HepG2 (cell line): ENCODE data around the gene AGO4. TPM values are rescaled to one million over a fixed set of nuclear protein-coding genes. Genes with fewer than 3 reads are reported as not detected.

Experiments used
- ARNTL ChIP-seq: sonication (generic); formaldehyde crosslinking; IDR thresholded peaks from 2 replicates; pipeline ENCODE4 v1.4.0; 2020; ENCODE audit warnings: mild to moderate bottlenecking, missing genetic modification reagents
- EED ChIP-seq: sonication (generic); formaldehyde crosslinking; IDR thresholded peaks from 2 replicates; pipeline ENCODE4 v1.5.0; 2020; ENCODE audit warnings: mild to moderate bottlenecking, missing genetic modification reagents
- EHMT2 ChIP-seq: fragments of 200-600 bp; sonication (generic); IDR thresholded peaks from 2 replicates; pipeline ENCODE4 v1.7.0; 2017; ENCODE audit warnings: antibody characterized with exemption, low read depth, low read length, borderline replicate concordance
- GATAD1 ChIP-seq: IDR thresholded peaks from 2 replicates; pipeline ENCODE4 v1.6.1; 2016; ENCODE audit warnings: missing genetic modification reagents, missing compliant biosample characterization
- JUN ChIP-seq: sonication (generic); formaldehyde crosslinking; IDR thresholded peaks from 2 replicates; pipeline ENCODE4 v1.4.0; 2020; ENCODE audit warnings: mild to moderate bottlenecking, missing genetic modification reagents
- NFIB ChIP-seq: sonication (generic); formaldehyde crosslinking; IDR thresholded peaks from 2 replicates; pipeline ENCODE4 v1.9.0; 2021; ENCODE audit warnings: missing genetic modification reagents, mild to moderate bottlenecking, borderline replicate concordance
- NR3C1 ChIP-seq: sonication (generic); formaldehyde crosslinking; IDR thresholded peaks from 2 replicates; pipeline ENCODE4 v1.4.0; 2020; ENCODE audit warnings: missing genetic modification reagents
- PAX8 ChIP-seq: sonication (generic); formaldehyde crosslinking; IDR thresholded peaks from 2 replicates; pipeline ENCODE4 v1.8.0; 2022; ENCODE audit warnings: mild to moderate bottlenecking, missing genetic modification reagents, borderline replicate concordance
- RFXANK ChIP-seq: IDR thresholded peaks from 2 replicates; pipeline ENCODE4 v1.6.1; 2016
- SMAD3 ChIP-seq: sonication (generic); formaldehyde crosslinking; IDR thresholded peaks from 2 replicates; pipeline ENCODE4 v1.4.0; 2020; ENCODE audit warnings: missing genetic modification reagents
- SPEN ChIP-seq: sonication (generic); formaldehyde crosslinking; IDR thresholded peaks from 2 replicates; pipeline ENCODE4 v1.5.1; 2020; ENCODE audit warnings: low read depth, mild to moderate bottlenecking, missing genetic modification reagents
- SUZ12 ChIP-seq: fragments of 150-350 bp; IDR thresholded peaks from 2 replicates; pipeline ENCODE4 v1.6.1; 2014; ENCODE audit warnings: low read depth, low read length
- TCF7L2 ChIP-seq: IDR thresholded peaks from 2 replicates; pipeline ENCODE4 v1.6.1; 2011; ENCODE audit warnings: mild to moderate bottlenecking, low read depth, low read length, moderate library complexity
- TSC22D2 ChIP-seq: sonication (generic); formaldehyde crosslinking; IDR thresholded peaks from 2 replicates; pipeline ENCODE4 v1.5.1; 2020; ENCODE audit warnings: missing genetic modification reagents, mild to moderate bottlenecking, borderline replicate concordance
- ZBTB20 ChIP-seq: sonication (generic); formaldehyde crosslinking; IDR thresholded peaks from 2 replicates; pipeline ENCODE4 v1.8.1; 2023; ENCODE audit warnings: missing genetic modification reagents, low read depth, mild to moderate bottlenecking, borderline replicate concordance
- ZBTB3 ChIP-seq: sonication (generic); formaldehyde crosslinking; IDR thresholded peaks from 2 replicates; pipeline ENCODE4 v1.4.0; 2020; ENCODE audit warnings: low read depth, mild to moderate bottlenecking, moderate library complexity, missing genetic modification reagents, borderline replicate concordance
- ZC3H13 ChIP-seq: sonication (generic); formaldehyde crosslinking; IDR thresholded peaks from 2 replicates; pipeline ENCODE4 v1.8.1; 2023; ENCODE audit warnings: mild to moderate bottlenecking, missing genetic modification reagents, moderate library complexity
- ZFP36L2 ChIP-seq: sonication (generic); formaldehyde crosslinking; IDR thresholded peaks from 2 replicates; pipeline ENCODE4 v1.4.0; 2020; ENCODE audit warnings: missing genetic modification reagents
- ZNF354B ChIP-seq: sonication (generic); formaldehyde crosslinking; IDR thresholded peaks from 2 replicates; pipeline ENCODE4 v1.8.0; 2022; ENCODE audit warnings: mild to moderate bottlenecking, missing genetic modification reagents
- ZNF414 ChIP-seq: sonication (generic); formaldehyde crosslinking; IDR thresholded peaks from 2 replicates; pipeline ENCODE4 v1.5.0; 2020; ENCODE audit warnings: missing genetic modification reagents
- ZNF44 ChIP-seq: sonication (generic); formaldehyde crosslinking; IDR thresholded peaks from 2 replicates; pipeline ENCODE4 v1.5.1; 2020; ENCODE audit warnings: mild to moderate bottlenecking, missing genetic modification reagents
- ZNF670 ChIP-seq: sonication (generic); formaldehyde crosslinking; IDR thresholded peaks from 2 replicates; pipeline ENCODE4 v1.8.0; 2022; ENCODE audit warnings: mild to moderate bottlenecking, missing genetic modification reagents, borderline replicate concordance
- polyA plus RNA-seq, 8 experiments: library from polyadenylated mRNA; depleted of rRNA in 3 of 8; stranded (reverse) in 7 of 8; unstranded in 1 of 8; fragments of >200 nt; fragmentation: Illumina TruSeq in 4 of 8; extraction: Trizol in 4 of 8; gene quantifications; 2 replicates each; pipeline versions ENCODE4 v1.2.1 to v1.2.3, GENCODE V29; 2011 to 2016; ENCODE audit warnings: low read depth in 4 of 8, missing spikeins in 1 of 8, mixed read lengths in 1 of 8; ENCODE audit not compliant: insufficient read depth in 1 of 8
- total RNA-seq, 5 experiments: library from RNA; depleted of rRNA; stranded (reverse); fragments of >200 nt; fragmentation: Illumina TruSeq; extraction: Trizol; gene quantifications; 2 replicates each; pipeline ENCODE4 v1.2.3, GENCODE V29; 2016; ENCODE audit warnings: low read depth in 1 of 5
- TF ChIP-seq, protein P1 (sequence below): sonication (generic); formaldehyde crosslinking; IDR thresholded peaks from 2 replicates; pipeline ENCODE4 v1.8.1; 2023; ENCODE audit warnings: missing genetic modification reagents, inconsistent platforms, borderline replicate concordance
- TF ChIP-seq, protein P2 (sequence below): sonication (generic); formaldehyde crosslinking; IDR thresholded peaks from 2 replicates; pipeline ENCODE4 v1.4.0; 2020; ENCODE audit warnings: missing genetic modification reagents
- TF ChIP-seq, protein P3 (sequence below): fragments of 450-650 bp; IDR thresholded peaks from 2 replicates; pipeline ENCODE4 v1.6.1; 2017; ENCODE audit warnings: mild to moderate bottlenecking
- TF ChIP-seq, protein P4 (sequence below): sonication (generic); formaldehyde crosslinking; IDR thresholded peaks from 2 replicates; pipeline ENCODE4 v1.4.0; 2020; ENCODE audit warnings: missing genetic modification reagents

AGO4 gene
- total and polyA plus RNA-seq, 2 of the 13 experiments (the other 11 are each of a cell fraction or from before 2014, with no cell fraction given), result 6.0 to 13.8 TPM

GRCh38 chr1:35882945-35883634 is 75.3 kb downstream of the AGO4 start, which contains the start of gene AGO1 (continued):
- TF ChIP-seq, protein P1, sequence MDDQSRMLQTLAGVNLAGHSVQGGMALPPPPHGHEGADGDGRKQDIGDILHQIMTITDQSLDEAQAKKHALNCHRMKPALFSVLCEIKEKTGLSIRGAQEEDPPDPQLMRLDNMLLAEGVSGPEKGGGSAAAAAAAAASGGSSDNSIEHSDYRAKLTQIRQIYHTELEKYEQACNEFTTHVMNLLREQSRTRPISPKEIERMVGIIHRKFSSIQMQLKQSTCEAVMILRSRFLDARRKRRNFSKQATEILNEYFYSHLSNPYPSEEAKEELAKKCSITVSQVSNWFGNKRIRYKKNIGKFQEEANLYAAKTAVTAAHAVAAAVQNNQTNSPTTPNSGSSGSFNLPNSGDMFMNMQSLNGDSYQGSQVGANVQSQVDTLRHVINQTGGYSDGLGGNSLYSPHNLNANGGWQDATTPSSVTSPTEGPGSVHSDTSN (CRISPR knock-in tag), result no peak
- TF ChIP-seq, protein P2, sequence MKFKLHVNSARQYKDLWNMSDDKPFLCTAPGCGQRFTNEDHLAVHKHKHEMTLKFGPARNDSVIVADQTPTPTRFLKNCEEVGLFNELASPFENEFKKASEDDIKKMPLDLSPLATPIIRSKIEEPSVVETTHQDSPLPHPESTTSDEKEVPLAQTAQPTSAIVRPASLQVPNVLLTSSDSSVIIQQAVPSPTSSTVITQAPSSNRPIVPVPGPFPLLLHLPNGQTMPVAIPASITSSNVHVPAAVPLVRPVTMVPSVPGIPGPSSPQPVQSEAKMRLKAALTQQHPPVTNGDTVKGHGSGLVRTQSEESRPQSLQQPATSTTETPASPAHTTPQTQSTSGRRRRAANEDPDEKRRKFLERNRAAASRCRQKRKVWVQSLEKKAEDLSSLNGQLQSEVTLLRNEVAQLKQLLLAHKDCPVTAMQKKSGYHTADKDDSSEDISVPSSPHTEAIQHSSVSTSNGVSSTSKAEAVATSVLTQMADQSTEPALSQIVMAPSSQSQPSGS (CRISPR knock-in tag), result no peak
- no peak for TF ChIP-seq ZNF414
- no peak for TF ChIP-seq ZBTB3 (CRISPR knock-in tag)
- no peak for TF ChIP-seq EED
- TF ChIP-seq GATAD1 (CRISPR knock-in tag), result peak; percentile 70
- TF ChIP-seq ZNF670 (CRISPR knock-in tag), result no peak
- TF ChIP-seq SUZ12, result no peak
- TF ChIP-seq EHMT2, result no peak
- TF ChIP-seq, protein P3, sequence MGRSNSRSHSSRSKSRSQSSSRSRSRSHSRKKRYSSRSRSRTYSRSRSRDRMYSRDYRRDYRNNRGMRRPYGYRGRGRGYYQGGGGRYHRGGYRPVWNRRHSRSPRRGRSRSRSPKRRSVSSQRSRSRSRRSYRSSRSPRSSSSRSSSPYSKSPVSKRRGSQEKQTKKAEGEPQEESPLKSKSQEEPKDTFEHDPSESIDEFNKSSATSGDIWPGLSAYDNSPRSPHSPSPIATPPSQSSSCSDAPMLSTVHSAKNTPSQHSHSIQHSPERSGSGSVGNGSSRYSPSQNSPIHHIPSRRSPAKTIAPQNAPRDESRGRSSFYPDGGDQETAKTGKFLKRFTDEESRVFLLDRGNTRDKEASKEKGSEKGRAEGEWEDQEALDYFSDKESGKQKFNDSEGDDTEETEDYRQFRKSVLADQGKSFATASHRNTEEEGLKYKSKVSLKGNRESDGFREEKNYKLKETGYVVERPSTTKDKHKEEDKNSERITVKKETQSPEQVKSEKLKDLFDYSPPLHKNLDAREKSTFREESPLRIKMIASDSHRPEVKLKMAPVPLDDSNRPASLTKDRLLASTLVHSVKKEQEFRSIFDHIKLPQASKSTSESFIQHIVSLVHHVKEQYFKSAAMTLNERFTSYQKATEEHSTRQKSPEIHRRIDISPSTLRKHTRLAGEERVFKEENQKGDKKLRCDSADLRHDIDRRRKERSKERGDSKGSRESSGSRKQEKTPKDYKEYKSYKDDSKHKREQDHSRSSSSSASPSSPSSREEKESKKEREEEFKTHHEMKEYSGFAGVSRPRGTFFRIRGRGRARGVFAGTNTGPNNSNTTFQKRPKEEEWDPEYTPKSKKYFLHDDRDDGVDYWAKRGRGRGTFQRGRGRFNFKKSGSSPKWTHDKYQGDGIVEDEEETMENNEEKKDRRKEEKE, result no peak
- TF ChIP-seq SPEN (CRISPR knock-in tag), result peak; percentile 77
- TF ChIP-seq PAX8 (CRISPR knock-in tag), result peak; percentile 6; the same call in 1 of the 2 replicates
- TF ChIP-seq ARNTL (CRISPR knock-in tag), result no peak
- TF ChIP-seq NR3C1 (CRISPR knock-in tag), result no peak
- TF ChIP-seq ZC3H13 (CRISPR knock-in tag), result no peak
- TF ChIP-seq, protein P4, sequence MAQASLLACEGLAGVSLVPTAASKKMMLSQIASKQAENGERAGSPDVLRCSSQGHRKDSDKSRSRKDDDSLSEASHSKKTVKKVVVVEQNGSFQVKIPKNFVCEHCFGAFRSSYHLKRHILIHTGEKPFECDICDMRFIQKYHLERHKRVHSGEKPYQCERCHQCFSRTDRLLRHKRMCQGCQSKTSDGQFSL (CRISPR knock-in tag), result no peak
- TF ChIP-seq ZFP36L2, result no peak
- TF ChIP-seq ZNF44 (CRISPR knock-in tag), result no peak
- TF ChIP-seq TCF7L2, result no peak
- no peak for TF ChIP-seq TSC22D2
- TF ChIP-seq ZBTB20 (CRISPR knock-in tag), result no peak
- TF ChIP-seq JUN (CRISPR knock-in tag), result no peak
- TF ChIP-seq SMAD3 (CRISPR knock-in tag), result no peak
- no peak for TF ChIP-seq ZNF354B (CRISPR knock-in tag)
- TF ChIP-seq NFIB (CRISPR knock-in tag), result no peak
- TF ChIP-seq RFXANK (CRISPR knock-in tag), result no peak
